ENCODE measurements around the gene FAS. TPM values are rescaled to one million over a fixed set of nuclear protein-coding genes. Genes with fewer than 3 reads are reported as not detected.

The FAS gene
- total RNA-seq, 4 donors from 2014 or later, result 17.8 to 60.2 (median 42.6) TPM

DNA sequence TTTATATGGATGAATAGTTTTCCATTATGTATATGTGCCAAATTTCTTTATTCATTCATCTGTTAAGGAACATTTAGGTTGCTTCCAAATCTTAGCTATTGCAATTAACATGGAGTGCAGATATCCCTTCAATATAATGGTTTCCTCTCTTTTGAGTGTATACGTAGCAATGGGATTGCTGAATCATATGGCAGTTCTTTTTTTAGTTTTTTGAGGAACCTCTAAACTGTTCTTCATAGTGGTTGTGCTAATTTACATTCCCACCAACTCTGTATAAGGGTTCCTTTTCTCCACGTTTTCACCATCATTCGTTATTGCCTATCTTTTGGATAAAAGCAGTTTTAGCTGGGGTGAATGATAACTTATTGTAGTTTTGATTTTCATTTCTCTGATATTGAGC, 46.5 kb downstream of the FAS start:
- DNase-seq (ENCODE audit: low spot score in 2 of 2), result no peak
- no peak for TF ChIP-seq EP300 (IDR thresholded peaks at IDR 0.05)
- TF ChIP-seq, protein P1, sequence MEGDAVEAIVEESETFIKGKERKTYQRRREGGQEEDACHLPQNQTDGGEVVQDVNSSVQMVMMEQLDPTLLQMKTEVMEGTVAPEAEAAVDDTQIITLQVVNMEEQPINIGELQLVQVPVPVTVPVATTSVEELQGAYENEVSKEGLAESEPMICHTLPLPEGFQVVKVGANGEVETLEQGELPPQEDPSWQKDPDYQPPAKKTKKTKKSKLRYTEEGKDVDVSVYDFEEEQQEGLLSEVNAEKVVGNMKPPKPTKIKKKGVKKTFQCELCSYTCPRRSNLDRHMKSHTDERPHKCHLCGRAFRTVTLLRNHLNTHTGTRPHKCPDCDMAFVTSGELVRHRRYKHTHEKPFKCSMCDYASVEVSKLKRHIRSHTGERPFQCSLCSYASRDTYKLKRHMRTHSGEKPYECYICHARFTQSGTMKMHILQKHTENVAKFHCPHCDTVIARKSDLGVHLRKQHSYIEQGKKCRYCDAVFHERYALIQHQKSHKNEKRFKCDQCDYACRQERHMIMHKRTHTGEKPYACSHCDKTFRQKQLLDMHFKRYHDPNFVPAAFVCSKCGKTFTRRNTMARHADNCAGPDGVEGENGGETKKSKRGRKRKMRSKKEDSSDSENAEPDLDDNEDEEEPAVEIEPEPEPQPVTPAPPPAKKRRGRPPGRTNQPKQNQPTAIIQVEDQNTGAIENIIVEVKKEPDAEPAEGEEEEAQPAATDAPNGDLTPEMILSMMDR (IDR thresholded peaks at IDR 0.05), result no peak
- no peak for TF ChIP-seq POLR2AphosphoS5 (IDR thresholded peaks at IDR 0.05)
- TF ChIP-seq POLR2A (IDR thresholded peaks at IDR 0.05), result no peak
- peaks cover 10% of the 10 kb centered on the region for H3K4me1 ChIP-seq
- no peaks in the 10 kb centered on the region for H3K9me3 ChIP-seq
- no peak overlapping the region for H3K27ac ChIP-seq
- H3K36me3 ChIP-seq, result no peaks in the 10 kb centered on the region
- H3K4me3 ChIP-seq, result no peak overlapping the region
- WGBS, result 88% methylated on average over 3 of the region's 3 CpGs
- H3K27me3 ChIP-seq, result no peaks in the 10 kb centered on the region

- 52% methylated on average over 2 of the region's 2 CpGs for WGBS
- Histone ChIP-seq H3K4me1 (peaks cover 12% of the 10 kb centered on the region), H3K9me3 (no peaks in the 10 kb centered on the region), H3K27ac (no peak overlapping the region), H3K4me3 (no peak overlapping the region), H3K27me3 (no peaks in the 10 kb centered on the region), H3K36me3 (no peaks in the 10 kb centered on the region)
- no peak for DNase-seq (ENCODE audit: low spot score in 2 of 2)
- TF ChIP-seq POLR2A (IDR thresholded peaks at IDR 0.05), result no peak
- TF ChIP-seq POLR2AphosphoS5 (IDR thresholded peaks at IDR 0.05), result no peak
- TF ChIP-seq, protein P1 (IDR thresholded peaks at IDR 0.05), result no peak
- TF ChIP-seq EP300 (IDR thresholded peaks at IDR 0.05), result no peak
Measured at GRCh38 chr10:89042562-89042961, 52.0 kb downstream of the FAS start.

DNA sequence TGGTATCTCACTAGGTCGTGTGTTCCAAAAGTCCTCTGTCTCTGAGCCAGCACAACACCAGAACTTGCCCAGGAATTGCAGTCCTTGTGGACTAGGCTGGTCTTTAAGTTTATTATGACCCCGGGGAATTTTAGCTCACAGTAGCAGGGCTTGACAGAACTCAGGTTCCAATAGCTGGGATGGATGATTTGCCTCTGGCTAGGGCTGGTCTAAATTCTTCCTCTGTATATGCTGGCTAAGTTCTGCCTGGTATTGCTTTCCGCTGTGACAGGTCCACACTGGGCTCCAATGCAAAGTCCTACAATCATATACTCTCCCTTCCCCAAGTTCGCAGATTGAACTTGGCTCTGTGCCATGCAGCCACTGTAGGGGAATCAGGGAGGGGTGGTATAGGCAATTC, 52.5 kb downstream of the FAS start:
- Histone ChIP-seq H3K27ac (no peak overlapping the region), H3K4me3 (no peak overlapping the region), H3K4me1 (peaks cover 12% of the 10 kb centered on the region), H3K36me3 (no peaks in the 10 kb centered on the region), H3K27me3 (no peaks in the 10 kb centered on the region), H3K9me3 (no peaks in the 10 kb centered on the region)
- WGBS, result 45% methylated on average over 4 of the region's 4 CpGs
- no peak for DNase-seq (ENCODE audit: low spot score in 2 of 2)
- TF ChIP-seq POLR2A (IDR thresholded peaks at IDR 0.05), result no peak
- TF ChIP-seq POLR2AphosphoS5 (IDR thresholded peaks at IDR 0.05), result no peak
- TF ChIP-seq, protein P1 (IDR thresholded peaks at IDR 0.05), result no peak
- no peak for TF ChIP-seq EP300 (IDR thresholded peaks at IDR 0.05)

- TF ChIP-seq, protein P1 (IDR thresholded peaks at IDR 0.05), result no peak
- TF ChIP-seq POLR2A (IDR thresholded peaks at IDR 0.05) (no peak), EP300 (IDR thresholded peaks at IDR 0.05) (no peak), POLR2AphosphoS5 (IDR thresholded peaks at IDR 0.05) (no peak)
- no peak overlapping the region for H3K27ac ChIP-seq
- DNase-seq (ENCODE audit: low spot score in 2 of 2), result no peak
- no peak overlapping the region for H3K4me3 ChIP-seq
- H3K27me3 ChIP-seq, result no peaks in the 10 kb centered on the region
- H3K4me1 ChIP-seq, result peaks cover 9% of the 10 kb centered on the region
- 81% methylated on average over 2 of the region's 2 CpGs for WGBS
- H3K9me3 ChIP-seq, result no peaks in the 10 kb centered on the region
- H3K36me3 ChIP-seq, result no peaks in the 10 kb centered on the region
Measured at GRCh38 chr10:89047397-89047796, 56.8 kb downstream of the FAS start.

DNA sequence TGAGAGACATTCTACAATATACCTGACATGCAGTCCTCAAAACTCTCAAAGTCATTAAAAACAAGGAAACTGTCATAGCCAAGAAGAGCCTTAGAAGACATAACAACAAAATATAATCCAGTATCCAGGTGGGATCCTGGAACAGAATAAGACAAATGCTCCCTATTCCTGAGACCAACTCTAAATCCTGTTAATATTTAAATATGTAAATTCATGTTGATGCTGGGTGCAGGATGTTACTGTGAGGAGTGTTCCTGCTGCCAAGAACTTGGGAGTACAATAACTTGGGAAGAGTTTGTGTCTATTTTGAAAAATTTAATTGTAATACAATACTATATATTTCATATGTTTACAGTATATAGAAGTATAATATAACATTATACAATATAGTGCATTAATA, 61.0 kb downstream of the FAS start:
- TF ChIP-seq EP300 (IDR thresholded peaks at IDR 0.05) (no peak), POLR2AphosphoS5 (IDR thresholded peaks at IDR 0.05) (no peak), POLR2A (IDR thresholded peaks at IDR 0.05) (no peak)
- TF ChIP-seq, protein P1 (IDR thresholded peaks at IDR 0.05), result no peak
- no peak overlapping the region for H3K27ac ChIP-seq
- no peaks in the 10 kb centered on the region for H3K36me3 ChIP-seq

More for the DNA sequence above, 61.0 kb downstream of the FAS start:
- Histone ChIP-seq H3K9me3 (no peaks in the 10 kb centered on the region), H3K4me3 (no peak overlapping the region), H3K27me3 (no peaks in the 10 kb centered on the region), H3K4me1 (no peaks in the 10 kb centered on the region)
- no peak for DNase-seq (ENCODE audit: low spot score in 2 of 2)

Measured in suprapubic skin (tissue), 4 donors.